ENCODE results near the gene ADAMTS16. TPM values are rescaled to one million over a fixed set of nuclear protein-coding genes. Genes with fewer than 3 reads are reported as not detected.

The ADAMTS16 gene
- total and polyA plus RNA-seq, 5 experiments from 2014 or later = not detected

- Mint-ChIP-seq H3K36me3 (peaks cover 0 to 36% (median 0%) of the 10 kb centered on the region in 3 donors), H3K9me3 (peaks cover 1 to 65% (median 17%) of the 10 kb centered on the region in 9 donors), H3K4me3 (no peak overlapping the region), H3K27ac (no peak overlapping the region), H3K4me1 (no peaks in the 10 kb centered on the region), H3K27me3 (peaks cover 0 to 9% (median 5%) of the 10 kb centered on the region in 5 donors)
- POLR2A ChIA-PET = no interaction called here
- ATAC-seq (no peak), DNase-seq (no peak)
Measured at GRCh38 chr5:5289537-5289936, 149.4 kb downstream of the ADAMTS16 start.

GRCh38 chr5:5290674-5291334 is 150.7 kb downstream of the ADAMTS16 start:
- Mint-ChIP-seq H3K36me3 (peaks cover 0 to 30% (median 0%) of the 10 kb centered on the region in 3 donors), H3K4me1 (no peaks in the 10 kb centered on the region), H3K9me3 (peaks cover 0 to 67% (median 14%) of the 10 kb centered on the region in 9 donors), H3K27me3 (peaks cover 0 to 14% (median 8%) of the 10 kb centered on the region in 5 donors), H3K4me3 (no peak overlapping the region), H3K27ac (no peak overlapping the region)
- no peak for ATAC-seq
- POLR2A ChIA-PET = no interaction called here
- no peak for DNase-seq

- Mint-ChIP-seq H3K4me3 (no peak overlapping the region), H3K9me3 (peaks cover 0 to 64% (median 12%) of the 10 kb centered on the region in 9 donors), H3K27ac (no peak overlapping the region), H3K27me3 (peaks cover 0 to 14% (median 8%) of the 10 kb centered on the region in 5 donors), H3K4me1 (no peaks in the 10 kb centered on the region), H3K36me3 (peaks cover 0 to 26% (median 0%) of the 10 kb centered on the region in 3 donors)
- no peak for DNase-seq
- POLR2A ChIA-PET = no interaction called here
- no peak for ATAC-seq
Measured at GRCh38 chr5:5291357-5291756, 151.2 kb downstream of the ADAMTS16 start.

GRCh38 chr5:5293029-5293428 is 152.9 kb downstream of the ADAMTS16 start:
- no peak overlapping the region for H3K4me3 Mint-ChIP-seq
- DNase-seq (no peak), ATAC-seq (no peak)
- no peak overlapping the region for H3K27ac Mint-ChIP-seq
- peaks cover 0 to 20% (median 0%) of the 10 kb centered on the region in 3 donors for H3K36me3 Mint-ChIP-seq
- H3K9me3 Mint-ChIP-seq = peaks cover 0 to 63% (median 24%) of the 10 kb centered on the region in 9 donors
- H3K4me1 Mint-ChIP-seq = no peaks in the 10 kb centered on the region
- POLR2A ChIA-PET = no interaction called here
- H3K27me3 Mint-ChIP-seq = peaks cover 0 to 14% (median 8%) of the 10 kb centered on the region in 5 donors

- POLR2A ChIA-PET = no interaction called here
- Mint-ChIP-seq H3K4me3 (no peak overlapping the region), H3K27ac (no peak overlapping the region), H3K4me1 (no peaks in the 10 kb centered on the region), H3K9me3 (peaks cover 0 to 69% (median 21%) of the 10 kb centered on the region in 9 donors), H3K27me3 (peaks cover 0 to 14% (median 8%) of the 10 kb centered on the region in 5 donors), H3K36me3 (peaks cover 0 to 24% (median 0%) of the 10 kb centered on the region in 3 donors)
- no peak for ATAC-seq
- DNase-seq = no peak
Measured at GRCh38 chr5:5294429-5294828, 154.3 kb downstream of the ADAMTS16 start.

- Mint-ChIP-seq H3K27ac (no peak overlapping the region), H3K27me3 (peaks cover 0 to 14% (median 8%) of the 10 kb centered on the region in 5 donors), H3K4me1 (no peaks in the 10 kb centered on the region), H3K4me3 (no peak overlapping the region), H3K9me3 (peaks cover 0 to 70% (median 23%) of the 10 kb centered on the region in 9 donors), H3K36me3 (peaks cover 0 to 25% (median 0%) of the 10 kb centered on the region in 3 donors)
- POLR2A ChIA-PET = no interaction called here
- ATAC-seq (no peak), DNase-seq (no peak)
Measured at GRCh38 chr5:5295351-5295750, 155.2 kb downstream of the ADAMTS16 start.

GRCh38 chr5:5296051-5296450 is 155.9 kb downstream of the ADAMTS16 start:
- Mint-ChIP-seq H3K27me3 (peaks cover 0 to 14% (median 8%) of the 10 kb centered on the region in 5 donors), H3K27ac (no peak overlapping the region), H3K9me3 (peaks cover 1 to 70% (median 24%) of the 10 kb centered on the region in 9 donors), H3K36me3 (peaks cover 0 to 25% (median 0%) of the 10 kb centered on the region in 3 donors), H3K4me3 (no peak overlapping the region), H3K4me1 (no peaks in the 10 kb centered on the region)
- ATAC-seq = no peak
- DNase-seq = no peak
- POLR2A ChIA-PET = no interaction called here

- no peak overlapping the region for H3K4me3 Mint-ChIP-seq
- POLR2A ChIA-PET = no interaction called here
- no peaks in the 10 kb centered on the region for H3K4me1 Mint-ChIP-seq
- H3K27ac Mint-ChIP-seq = no peak overlapping the region
- ATAC-seq (no peak), DNase-seq (no peak)
- peaks cover 8 to 83% (median 34%) of the 10 kb centered on the region in 9 donors for H3K9me3 Mint-ChIP-seq
- peaks cover 2 to 31% (median 4%) of the 10 kb centered on the region in 3 donors for H3K36me3 Mint-ChIP-seq
- H3K27me3 Mint-ChIP-seq = peaks cover 0 to 16% (median 6%) of the 10 kb centered on the region in 5 donors
Measured at GRCh38 chr5:5297432-5298067, 157.4 kb downstream of the ADAMTS16 start.

GRCh38 chr5:5298068-5298633 is 158.0 kb downstream of the ADAMTS16 start:
- Mint-ChIP-seq H3K27me3 (peaks cover 0 to 11% (median 2%) of the 10 kb centered on the region in 5 donors), H3K36me3 (peaks cover 2 to 35% (median 4%) of the 10 kb centered on the region in 3 donors), H3K27ac (no peak overlapping the region), H3K4me1 (no peaks in the 10 kb centered on the region), H3K4me3 (no peak overlapping the region), H3K9me3 (peaks cover 8 to 84% (median 34%) of the 10 kb centered on the region in 9 donors)
- POLR2A ChIA-PET = no interaction called here
- ATAC-seq (no peak), DNase-seq (no peak)

GRCh38 chr5:5298841-5299541 is 158.9 kb downstream of the ADAMTS16 start:
- POLR2A ChIA-PET = no interaction called here
- H3K36me3 Mint-ChIP-seq = peaks cover 2 to 29% (median 4%) of the 10 kb centered on the region in 3 donors
- H3K27ac Mint-ChIP-seq = no peak overlapping the region
- H3K27me3 Mint-ChIP-seq = peaks cover 0 to 9% (median 2%) of the 10 kb centered on the region in 5 donors
- no peaks in the 10 kb centered on the region for H3K4me1 Mint-ChIP-seq
- peaks cover 8 to 82% (median 35%) of the 10 kb centered on the region in 9 donors for H3K9me3 Mint-ChIP-seq
- ATAC-seq = no peak
- no peak overlapping the region for H3K4me3 Mint-ChIP-seq
- DNase-seq = no peak

GRCh38 chr5:5301176-5301575 is 161.0 kb downstream of the ADAMTS16 start:
- H3K27me3 Mint-ChIP-seq = peaks cover 0 to 3% (median 0%) of the 10 kb centered on the region in 5 donors
- peaks cover 5 to 70% (median 25%) of the 10 kb centered on the region in 9 donors for H3K9me3 Mint-ChIP-seq
- POLR2A ChIA-PET = no interaction called here
- no peak overlapping the region for H3K27ac Mint-ChIP-seq
- no peak overlapping the region for H3K4me3 Mint-ChIP-seq
- no peaks in the 10 kb centered on the region for H3K4me1 Mint-ChIP-seq
- DNase-seq (no peak), ATAC-seq (no peak)
- H3K36me3 Mint-ChIP-seq = peaks cover 2 to 24% (median 4%) of the 10 kb centered on the region in 3 donors

GRCh38 chr5:5302201-5302600 is 162.1 kb downstream of the ADAMTS16 start:
- no peaks in the 10 kb centered on the region for H3K4me1 Mint-ChIP-seq
- POLR2A ChIA-PET = no interaction called here
- H3K27me3 Mint-ChIP-seq = peaks cover 0 to 3% (median 0%) of the 10 kb centered on the region in 5 donors
- ATAC-seq (no peak), DNase-seq (no peak)
- H3K4me3 Mint-ChIP-seq = no peak overlapping the region
- H3K27ac Mint-ChIP-seq = peak overlapping the region in 1 of 10 donors; percentile 48
- H3K36me3 Mint-ChIP-seq = peaks cover 2 to 20% (median 4%) of the 10 kb centered on the region in 3 donors
- peaks cover 5 to 72% (median 25%) of the 10 kb centered on the region in 9 donors for H3K9me3 Mint-ChIP-seq

All from naive thymus-derived CD8-positive, alpha-beta T cell (primary cell).